Measurements from ENCODE around the gene FBXO4.

- no peak for TF ChIP-seq YY1 (IDR thresholded peaks at IDR 0.05; ENCODE audit: insufficient read depth, insufficient read length)
- no peak for TF ChIP-seq ZNF274 (IDR thresholded peaks at IDR 0.05; ENCODE audit: low read depth, low read length)
- TF ChIP-seq SUZ12 (IDR thresholded peaks at IDR 0.05; ENCODE audit: extremely low read depth, insufficient read depth, insufficient read length): no peak
Measured at GRCh38 chr5:41906151-41906550, 18.9 kb upstream of the FBXO4 start.

Data from NT2/D1 (cell line).